H1 (cell line): ENCODE measurements around the gene ATP6V0D1. TPM values are rescaled to one million over a fixed set of nuclear protein-coding genes. Genes with fewer than 3 reads are reported as not detected.

ENCODE experiments used
- CTCF ChIA-PET: fragments of 300-600 bp; sonication (Branson Sonifier 250); formaldehyde crosslinking; loops from one replicate; lab custom pipeline; 2021; ENCODE audit not compliant: partially characterized antibody; lab: Charles Lee
- POLR2A ChIA-PET: fragments of 300-600 bp; sonication (Branson Sonifier 250); formaldehyde crosslinking; loops from one replicate; lab custom pipeline; 2021; ENCODE audit warnings: inconsistent platforms; ENCODE audit not compliant: partially characterized antibody; lab: Charles Lee
- DNase-seq, 2 experiments: peaks; one replicate each; pipeline versions ENCODE4 v3.0.0 to v3.0.0-alpha.2; 2010 to 2022; ENCODE audit warnings: low spot score in 2 of 2, low read depth in 1 of 2, mixed read lengths in 1 of 2
- FAIRE-seq: peaks from 2 replicates; lab custom pipeline; 2011; peaks lifted over from hg19 to GRCh38; lab: Jason Lieb, UNC
- H2AFZ ChIP-seq: 2 replicates; pipeline ENCODE4 v1.8.1; 2012; ENCODE audit warnings: low read length, inconsistent platforms
- H2AK5ac ChIP-seq: 2 replicates; pipeline ENCODE4 v1.6.1; 2013; ENCODE audit warnings: low read depth, low read length
- H2BK120ac ChIP-seq: replicated peaks from 2 replicates; pipeline ENCODE3; 2013; ENCODE audit warnings: low read depth, low read length, inconsistent platforms
- H2BK12ac ChIP-seq: 2 replicates; pipeline ENCODE4 v1.6.1; 2013; ENCODE audit warnings: low read depth, low read length
- H2BK15ac ChIP-seq: 2 replicates; pipeline ENCODE4 v1.6.1; 2013; ENCODE audit warnings: low read length
- H2BK20ac ChIP-seq: 2 replicates; pipeline ENCODE4 v1.6.1; 2013; ENCODE audit warnings: low read length
- H2BK5ac ChIP-seq: 2 replicates; pipeline ENCODE4 v1.6.1; 2013; ENCODE audit warnings: low read depth, low read length
- H3K14ac ChIP-seq: 2 replicates; pipeline ENCODE4 v1.6.1; 2013; ENCODE audit warnings: inconsistent platforms; ENCODE audit not compliant: insufficient read length
- H3K18ac ChIP-seq: 2 replicates; pipeline ENCODE4 v1.6.1; 2013; ENCODE audit warnings: low read length; ENCODE audit errors: extremely low read depth
- H3K23ac ChIP-seq: 2 replicates; pipeline ENCODE4 v1.6.1; 2013; ENCODE audit warnings: inconsistent platforms; ENCODE audit not compliant: insufficient read length
- H3K23me2 ChIP-seq: 2 replicates; pipeline ENCODE4 v1.6.1; 2013; ENCODE audit warnings: low read depth, low read length
- H3K27ac ChIP-seq: 2 replicates; pipeline ENCODE4 v1.6.1; 2011; ENCODE audit warnings: low read depth, low read length, inconsistent platforms
- H3K27me3 ChIP-seq, 4 experiments: replicated peaks in 1 of 4; 1 replicate in 1 of 4; 2 replicates in 3 of 4; pipeline versions ENCODE4 v1.6.1 to v1.8.1; 2011 to 2013; ENCODE audit warnings: low read length in 3 of 4, mild to moderate bottlenecking in 3 of 4, inconsistent platforms in 2 of 4, mixed read lengths in 2 of 4, moderate library complexity in 1 of 4; ENCODE audit not compliant: control insufficient read depth in 3 of 4, insufficient read depth in 3 of 4; ENCODE audit errors: extremely low read depth in 1 of 4
- H3K36me3 ChIP-seq, 4 experiments: 2 replicates each; pipeline versions ENCODE4 v1.6.1 to v1.8.1; 2011 to 2013; ENCODE audit warnings: mild to moderate bottlenecking in 4 of 4, low read length in 3 of 4, moderate library complexity in 2 of 4, control low read depth in 1 of 4, inconsistent platforms in 1 of 4; ENCODE audit not compliant: insufficient read depth in 4 of 4, control insufficient read depth in 2 of 4
- H3K4ac ChIP-seq: replicated peaks from 2 replicates; pipeline ENCODE3; 2013; ENCODE audit warnings: low read length, low read depth, mixed read lengths, inconsistent platforms; ENCODE audit not compliant: insufficient read length
- H3K4me1 ChIP-seq, 4 experiments: replicated peaks in 1 of 4; 1 replicate in 1 of 4; 2 replicates in 3 of 4; pipeline versions ENCODE4 v1.6.1 to v1.8.1; 2011 to 2013; ENCODE audit warnings: low read length in 3 of 4, inconsistent platforms in 2 of 4, mixed read lengths in 1 of 4; ENCODE audit not compliant: insufficient read depth in 4 of 4, control insufficient read depth in 3 of 4
- H3K4me2 ChIP-seq, 2 experiments: 2 replicates each; pipeline versions ENCODE4 v1.6.1 to v1.8.1; 2011 to 2013; ENCODE audit warnings: low read depth in 2 of 2, low read length in 2 of 2, control low read depth in 1 of 2, inconsistent platforms in 1 of 2, mild to moderate bottlenecking in 1 of 2; ENCODE audit not compliant: insufficient read depth in 1 of 2
- H3K4me3 ChIP-seq, 4 experiments: fragments of 200-600, 300-600 bp in 1 of 4; sonication (generic), shearing (Covaris generic), sonication (Bioruptor Twin) in 1 of 4; 2 replicates each; pipeline versions ENCODE4 v1.5.1 to v1.8.1; 2011 to 2016; ENCODE audit warnings: low read length in 4 of 4, low read depth in 3 of 4, control low read depth in 2 of 4, inconsistent platforms in 2 of 4, mild to moderate bottlenecking in 2 of 4, mixed read lengths in 1 of 4, moderate library complexity in 1 of 4; ENCODE audit not compliant: insufficient read depth in 2 of 4; ENCODE audit errors: extremely low read depth in 1 of 4
- H3K56ac ChIP-seq: replicated peaks from 2 replicates; pipeline ENCODE3; 2013; ENCODE audit warnings: low read depth, mild to moderate bottlenecking, mixed read lengths, low read length, inconsistent platforms; ENCODE audit not compliant: insufficient read length
- H3K79me1 ChIP-seq: 2 replicates; pipeline ENCODE4 v1.6.1; 2013; ENCODE audit warnings: low read depth, low read length, control low read depth
- H3K79me2 ChIP-seq, 2 experiments: 2 replicates each; pipeline versions ENCODE4 v1.6.1 to v1.8.1; 2012 to 2013; ENCODE audit warnings: low read length in 2 of 2, mild to moderate bottlenecking in 2 of 2, inconsistent platforms in 1 of 2; ENCODE audit not compliant: insufficient read depth in 2 of 2, control insufficient read depth in 1 of 2
- H3K9ac ChIP-seq, 4 experiments: replicated peaks in 1 of 4; 1 replicate in 1 of 4; 2 replicates in 3 of 4; pipeline versions ENCODE4 v1.6.1 to v1.8.1; 2011 to 2013; ENCODE audit warnings: low read depth in 3 of 4, low read length in 3 of 4, control low read depth in 2 of 4, mild to moderate bottlenecking in 2 of 4, moderate library complexity in 2 of 4, inconsistent platforms in 1 of 4; ENCODE audit errors: extremely low read depth in 1 of 4
- H3K9me3 ChIP-seq, 2 experiments: 2 replicates each; pipeline versions ENCODE4 v1.6.1 to v1.8.1; 2012 to 2013; ENCODE audit warnings: mild to moderate bottlenecking in 2 of 2, moderate library complexity in 2 of 2, control low read depth in 1 of 2, inconsistent platforms in 1 of 2, low read depth in 1 of 2, low read length in 1 of 2, mixed read lengths in 1 of 2; ENCODE audit not compliant: insufficient read depth in 2 of 2
- H4K20me1 ChIP-seq, 2 experiments: replicated peaks in 1 of 2; 2 replicates each; pipeline versions ENCODE3 to v1.8.1; 2011 to 2013; ENCODE audit warnings: inconsistent platforms in 2 of 2, low read length in 2 of 2, mild to moderate bottlenecking in 1 of 2; ENCODE audit not compliant: insufficient read depth in 2 of 2, control insufficient read depth in 1 of 2
- H4K5ac ChIP-seq: 2 replicates; pipeline ENCODE4 v1.6.1; 2013; ENCODE audit warnings: low read length, low read depth, mixed read lengths, inconsistent platforms; ENCODE audit not compliant: insufficient read length
- H4K8ac ChIP-seq: 2 replicates; pipeline ENCODE4 v1.8.0; 2013; ENCODE audit warnings: mild to moderate bottlenecking, moderate library complexity, low read length, inconsistent platforms; ENCODE audit not compliant: insufficient read depth; ENCODE audit errors: extremely low read depth
- H4K91ac ChIP-seq: replicated peaks from 2 replicates; pipeline ENCODE3; 2013; ENCODE audit warnings: low read length, mixed read lengths, inconsistent platforms; ENCODE audit not compliant: insufficient read length
- BRCA1 ChIP-seq: IDR thresholded peaks from 2 replicates; pipeline ENCODE4 v1.6.1; 2012; ENCODE audit warnings: low read depth, low read length, improper control_type of control experiment
- CBX8 ChIP-seq: fragments of 300-800, 300-1000 bp; sonication (generic); IDR thresholded peaks from 2 replicates; pipeline ENCODE4 v1.7.1; 2016; ENCODE audit warnings: low read depth, low read length, borderline replicate concordance
- CREB1 ChIP-seq: IDR thresholded peaks from 2 replicates; pipeline ENCODE4 v1.6.1; 2012; ENCODE audit warnings: inconsistent platforms
- FOSL1 ChIP-seq: IDR thresholded peaks from 2 replicates; pipeline ENCODE4 v1.6.1; 2011; ENCODE audit warnings: mild to moderate bottlenecking, low read depth, low read length, moderate library complexity; ENCODE audit not compliant: insufficient read depth
- HDAC2 ChIP-seq, 2 experiments: fragments of 300-600 bp in 1 of 2; sonication (generic) in 1 of 2; IDR thresholded peaks; 2 replicates each; pipeline ENCODE4 v1.6.1; 2011 to 2012; ENCODE audit warnings: low read depth in 2 of 2, low read length in 2 of 2, mild to moderate bottlenecking in 2 of 2, moderate library complexity in 2 of 2, borderline replicate concordance in 1 of 2, inconsistent platforms in 1 of 2
- JUN ChIP-seq: IDR thresholded peaks from 2 replicates; pipeline ENCODE4 v1.6.1; 2011; ENCODE audit warnings: low read depth, mild to moderate bottlenecking, improper control_type of control experiment, low read length
- JUND ChIP-seq: IDR thresholded peaks from 2 replicates; pipeline ENCODE4 v1.6.1; 2011; ENCODE audit warnings: mild to moderate bottlenecking, improper control_type of control experiment, low read length
- RFX5 ChIP-seq: IDR thresholded peaks from 2 replicates; pipeline ENCODE4 v1.6.1; 2011; ENCODE audit warnings: low read depth, low read length, improper control_type of control experiment, borderline replicate concordance
- RNF2 ChIP-seq: fragments of 200-900, 300-1000 bp; sonication (generic); IDR thresholded peaks from 2 replicates; pipeline ENCODE4 v1.7.1; 2016; ENCODE audit warnings: borderline replicate concordance, low read depth, mild to moderate bottlenecking, antibody characterized with exemption, low read length; ENCODE audit not compliant: poor library complexity, severe bottlenecking; ENCODE audit errors: missing control alignments
- RXRA ChIP-seq: IDR thresholded peaks from 2 replicates; pipeline ENCODE4 v1.6.1; 2011; ENCODE audit warnings: low read depth, mild to moderate bottlenecking, low read length, moderate library complexity; ENCODE audit not compliant: insufficient read depth
- SRF ChIP-seq: IDR thresholded peaks from 2 replicates; pipeline ENCODE4 v1.6.1; 2011; ENCODE audit warnings: mild to moderate bottlenecking, low read depth, low read length, moderate library complexity
- ZNF274 ChIP-seq: IDR thresholded peaks from 2 replicates; pipeline ENCODE4 v1.7.0; 2012; ENCODE audit warnings: low read length, borderline replicate concordance; ENCODE audit errors: extremely low read depth
- whole genome bisulfite sequencing, 2 experiments: shearing (Covaris generic) in 1 of 2; methylation state at CpG; one replicate each; pipeline versions ENCODE4 v1.1.6 to v1.1.7; 2013 to 2015; ENCODE audit warnings: low lambda C conversion rate in 2 of 2, mixed read lengths in 2 of 2, inconsistent platforms in 1 of 2, low coverage in 1 of 2, missing lambda C conversion rate in 1 of 2; ENCODE audit not compliant: insufficient replicate concordance in 2 of 2, insufficient coverage in 1 of 2, insufficient read length in 1 of 2; ENCODE audit errors: extremely low coverage in 1 of 2, missing lambda C conversion rate in 1 of 2; 5-methylcytosine and 5-hydroxymethylcytosine counted together
- polyA plus RNA-seq, 7 experiments: library from polyadenylated mRNA; depleted of rRNA in 3 of 7; stranded (reverse) in 5 of 7; unstranded in 2 of 7; fragments of >200 nt in 5 of 7; fragments of 200-250 nt in 2 of 7; gene quantifications; 1 replicate in 5 of 7; 2 replicates in 1 of 7; 4 replicates in 1 of 7; pipeline versions ENCODE4 v1.2.1 to v1.2.3, GENCODE V29; 2011 to 2013; ENCODE audit warnings: missing spikeins in 2 of 7, mixed read lengths in 2 of 7
- total RNA-seq: library from RNA; stranded (reverse); fragmentation: NEBNext Ultra II Directional; extraction: Animal tissue kit (Norgen Biotek cat#: 25700); gene quantifications from 2 replicates; pipeline ENCODE4 v1.2.1, GENCODE V29; 2021

The ATP6V0D1 gene
- total and polyA plus RNA-seq, 2 of the 8 experiments (the other 6 are each of a cell fraction or from before 2014, with no cell fraction given) = 47.3 to 134 TPM

GRCh38 chr16:67490335-67491096, 9.6 kb upstream of the ATP6V0D1 start:
- peaks cover 48 to 68% (median 64%) of the 10 kb centered on the region in 4 experiments for H3K27me3 ChIP-seq
- no peaks in the 10 kb centered on the region for H3K79me1 ChIP-seq
- no peak overlapping the region for H4K91ac ChIP-seq
- no peaks in the 10 kb centered on the region for H3K79me2 ChIP-seq
- H3K36me3 ChIP-seq = no peaks in the 10 kb centered on the region; a peak in 1 of 8 replicates
- no peak overlapping the region for H3K9ac ChIP-seq
- no peak overlapping the region for H3K4me2 ChIP-seq
- no peak overlapping the region for H2BK5ac ChIP-seq
- H3K4ac ChIP-seq = no peak overlapping the region
- ChIA-PET POLR2A (interaction anchor here (0.6 to 1.9 kb wide), 4 partner anchors 9 to 1049 kb away, joined by 3 to 5 read pairs (median 4); partner anchors contain the start of gene ATP6V0D1), CTCF (interaction anchor here (0.6 to 21.5 kb wide), 6 partner anchors 8 to 145 kb away, joined by 3 to 335 read pairs (median 39); partner anchors contain the start of genes AGRP and ATP6V0D1)
- FAIRE-seq (no peak), DNase-seq (no peak)
- H3K18ac ChIP-seq = no peak overlapping the region
- no peaks in the 10 kb centered on the region for H3K23me2 ChIP-seq
- H4K8ac ChIP-seq = no peak overlapping the region
- H4K20me1 ChIP-seq = peaks cover 8 to 10% of the 10 kb centered on the region in 2 experiments
- no peak overlapping the region for H2BK12ac ChIP-seq
- H2AK5ac ChIP-seq = no peak overlapping the region
- no peak overlapping the region for H3K27ac ChIP-seq
- no peak overlapping the region for H3K56ac ChIP-seq
- H3K23ac ChIP-seq = no peak overlapping the region
- peaks cover 0 to 7% (median 4%) of the 10 kb centered on the region in 4 experiments; a peak in 5 of 7 replicates for H3K4me1 ChIP-seq
- no peak overlapping the region for H2BK15ac ChIP-seq
- H2BK120ac ChIP-seq = no peak overlapping the region
- no peak overlapping the region for H2AFZ ChIP-seq
- H2BK20ac ChIP-seq = no peak overlapping the region
- WGBS, 2 experiments = 87% methylated on average over 8 of the region's 8 CpGs; no CpG with 5 or more reads in 1 of the 2 experiments
- no peak overlapping the region for H3K14ac ChIP-seq
- H4K5ac ChIP-seq = no peak overlapping the region
- no peak overlapping the region for H3K4me3 ChIP-seq
- peaks cover 5 to 7% of the 10 kb centered on the region in 2 experiments; a peak in 1 of 4 replicates for H3K9me3 ChIP-seq
- no peak for TF ChIP-seq RXRA
- TF ChIP-seq JUN = no peak
- TF ChIP-seq CBX8 = no peak
- TF ChIP-seq SRF = no peak
- TF ChIP-seq HDAC2 (IDR thresholded peaks at IDR 0.05; ENCODE audit: borderline replicate concordance in 1 of 2, low read depth in 2 of 2, low read length in 2 of 2) = no peak
- TF ChIP-seq CREB1 = no peak
- TF ChIP-seq FOSL1 = no peak
- TF ChIP-seq ZNF274 = no peak
- TF ChIP-seq JUND = no peak
- TF ChIP-seq RNF2 = no peak
- TF ChIP-seq BRCA1 = no peak
- TF ChIP-seq RFX5 = no peak
